Stimulated activated CD4-positive, alpha-beta T cell treated with anti-CD3 and anti-CD28 coated beads, TNF-alpha, amount 100 ng/mL, for 4 hours (primary cell): ENCODE data around the gene HTT.
A peak's percentile ranks its signal among the peaks of the same experiment; 100 is the strongest.

Experiments
- DNase-seq, 3 experiments: peaks; one replicate each; pipeline ENCODE4 v3.0.0-alpha.2; 2020; ENCODE audit warnings: low read depth in 3 of 3

HTT gene

GRCh38 chr4:3288571-3289094 lies 214.2 kb downstream of the HTT start:
- no peak for DNase-seq

DNA sequence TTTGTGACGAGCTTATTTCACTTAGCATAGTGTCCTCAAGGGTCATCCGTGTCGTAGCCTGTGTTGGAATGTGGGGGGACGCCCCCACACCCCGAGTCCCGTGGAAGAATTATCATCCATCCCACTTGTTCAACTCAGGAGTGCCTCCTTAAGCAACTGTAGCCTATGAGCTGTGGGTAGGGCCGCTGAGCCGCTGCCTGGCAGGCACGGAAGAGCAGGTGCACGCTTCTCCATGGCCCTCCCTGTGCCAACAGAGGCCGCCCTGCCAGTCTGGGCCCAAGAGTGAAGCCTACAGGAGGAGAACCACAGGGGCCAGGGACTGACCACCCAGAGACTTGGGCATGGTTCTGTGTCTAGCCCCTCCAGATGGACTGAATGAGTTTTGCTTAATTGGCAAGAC lies 216.0 kb downstream of the HTT start:
- DNase-seq: no peak

DNA sequence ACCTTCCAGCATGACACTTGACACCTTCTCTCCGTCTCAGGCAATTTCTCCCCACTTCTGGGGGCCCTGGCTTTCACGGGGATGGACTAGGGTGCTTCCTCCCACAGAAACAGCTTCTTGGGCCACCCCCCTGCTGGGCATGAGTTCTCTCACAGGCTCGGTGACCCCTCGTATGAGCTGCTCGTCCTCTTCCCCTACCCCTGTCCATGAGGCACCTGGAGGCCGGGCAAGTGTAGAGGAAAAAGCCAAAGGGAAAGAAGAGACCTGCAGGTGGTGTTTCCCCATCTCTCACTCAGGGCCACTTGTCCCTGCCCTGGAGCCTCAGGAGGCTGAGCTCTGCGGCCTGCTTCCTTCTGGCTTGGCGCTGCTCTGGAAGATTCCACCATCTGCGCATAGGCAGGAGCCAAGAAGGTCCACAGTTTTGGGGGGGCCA lies 216.4 kb downstream of the HTT start:
- DNase-seq: no peak

GRCh38 chr4:3291411-3291968 lies 217.0 kb downstream of the HTT start:
- DNase-seq: no peak

DNA sequence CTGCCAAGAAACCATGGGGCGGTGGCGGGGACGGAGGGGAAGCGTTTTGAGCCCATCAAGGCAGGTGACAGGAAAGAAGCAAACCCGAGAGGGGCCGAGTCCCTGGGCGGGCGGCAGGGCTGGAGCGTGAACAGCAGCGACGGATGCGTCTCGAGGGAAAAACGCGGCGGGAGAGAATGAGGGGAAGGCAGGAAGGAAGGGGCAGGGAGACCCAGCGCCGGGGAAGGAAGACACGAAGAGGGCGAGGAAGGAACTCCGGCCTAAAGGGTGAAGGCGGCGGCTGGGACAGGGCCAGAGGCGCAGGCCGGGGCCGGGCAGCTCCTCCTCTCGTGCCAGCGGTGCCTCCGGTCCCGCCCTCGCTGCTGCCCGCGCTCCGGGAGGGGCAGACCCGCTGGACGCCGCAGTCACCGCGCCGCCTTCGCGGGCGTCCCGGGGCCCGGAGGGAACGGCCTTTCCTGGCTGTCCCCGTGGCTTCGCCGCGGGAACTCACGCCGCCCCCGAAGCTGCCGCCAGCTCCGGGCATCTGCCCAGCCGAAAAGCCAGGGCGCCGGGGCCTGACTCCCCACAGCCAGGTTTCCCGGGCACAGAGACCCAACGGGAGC lies 217.6 kb downstream of the HTT start:
- DNase-seq: no peak

GRCh38 chr4:3292571-3293400 lies 218.3 kb downstream of the HTT start, which contains the start of gene RGS12:
TSS of gene RGS12 (plus strand) at chr4:3293021. CDS start at chr4:3316171, 23,150 bp downstream.
- DNase-seq: peak; percentile 75 to 80 (median 77)
